ENCODE data around the gene ARGLU1. TPM values are rescaled to one million over a fixed set of nuclear protein-coding genes. Genes with fewer than 3 reads are reported as not detected.

The ARGLU1 gene
- total RNA-seq, 1 experiment from 2014 or later, result 31.8 TPM

GRCh38 chr13:106569233-106570095, 1.5 kb upstream of the ARGLU1 start:
- Histone ChIP-seq H3K27me3 (ENCODE audit: low read length) (no peaks in the 10 kb centered on the region), H3K36me3 (ENCODE audit: low read depth, low read length) (no peaks in the 10 kb centered on the region), H3K9me3 (ENCODE audit: low read length) (no peaks in the 10 kb centered on the region), H3K4me1 (ENCODE audit: insufficient read depth, low read length) (peaks cover 20% of the 10 kb centered on the region), H3K9ac (ENCODE audit: low read length) (no peak overlapping the region), H3K27ac (ENCODE audit: low read length) (no peak overlapping the region), H3K4me2 (ENCODE audit: low read length) (no peak overlapping the region), H3F3A (ENCODE audit: low read length, unreplicated experiment) (no peaks in the 10 kb centered on the region), H3K4me3 (ENCODE audit: low read length) (no peak overlapping the region), H4K20me1 (ENCODE audit: low read length) (peaks cover 26% of the 10 kb centered on the region), H2AFZ (ENCODE audit: low read length) (no peak overlapping the region), H3K79me2 (ENCODE audit: low read length) (peaks cover 35% of the 10 kb centered on the region), H3K9me2 (replicated peaks; ENCODE audit: low read length) (no peaks in the 10 kb centered on the region)
- DNase-seq, result peak; percentile 8
- intact Hi-C loops (cut with micrococcal nuclease), result no loop called here
- no peak for TF ChIP-seq EZH2phosphoT487 (IDR thresholded peaks at IDR 0.05; ENCODE audit: borderline replicate concordance, low read length)
- TF ChIP-seq EZH2 (IDR thresholded peaks at IDR 0.05; ENCODE audit: low read length, unreplicated experiment), result no peak
- TF ChIP-seq, protein P1, sequence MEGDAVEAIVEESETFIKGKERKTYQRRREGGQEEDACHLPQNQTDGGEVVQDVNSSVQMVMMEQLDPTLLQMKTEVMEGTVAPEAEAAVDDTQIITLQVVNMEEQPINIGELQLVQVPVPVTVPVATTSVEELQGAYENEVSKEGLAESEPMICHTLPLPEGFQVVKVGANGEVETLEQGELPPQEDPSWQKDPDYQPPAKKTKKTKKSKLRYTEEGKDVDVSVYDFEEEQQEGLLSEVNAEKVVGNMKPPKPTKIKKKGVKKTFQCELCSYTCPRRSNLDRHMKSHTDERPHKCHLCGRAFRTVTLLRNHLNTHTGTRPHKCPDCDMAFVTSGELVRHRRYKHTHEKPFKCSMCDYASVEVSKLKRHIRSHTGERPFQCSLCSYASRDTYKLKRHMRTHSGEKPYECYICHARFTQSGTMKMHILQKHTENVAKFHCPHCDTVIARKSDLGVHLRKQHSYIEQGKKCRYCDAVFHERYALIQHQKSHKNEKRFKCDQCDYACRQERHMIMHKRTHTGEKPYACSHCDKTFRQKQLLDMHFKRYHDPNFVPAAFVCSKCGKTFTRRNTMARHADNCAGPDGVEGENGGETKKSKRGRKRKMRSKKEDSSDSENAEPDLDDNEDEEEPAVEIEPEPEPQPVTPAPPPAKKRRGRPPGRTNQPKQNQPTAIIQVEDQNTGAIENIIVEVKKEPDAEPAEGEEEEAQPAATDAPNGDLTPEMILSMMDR (conservative IDR thresholded peaks at IDR 0.05; ENCODE audit: low read depth, low read length), result no peak
- no peak for ATAC-seq
- CTCF ChIA-PET, result no interaction called here
- POLR2A ChIA-PET (ENCODE audit: unreplicated experiment), result interaction anchor here (0.7 kb wide), 1 partner anchor 144 kb away, joined by 4 read pairs; no protein-coding TSS in a partner anchor
- no TSS peak for BruUV-seq (replicated peaks)

DNA sequence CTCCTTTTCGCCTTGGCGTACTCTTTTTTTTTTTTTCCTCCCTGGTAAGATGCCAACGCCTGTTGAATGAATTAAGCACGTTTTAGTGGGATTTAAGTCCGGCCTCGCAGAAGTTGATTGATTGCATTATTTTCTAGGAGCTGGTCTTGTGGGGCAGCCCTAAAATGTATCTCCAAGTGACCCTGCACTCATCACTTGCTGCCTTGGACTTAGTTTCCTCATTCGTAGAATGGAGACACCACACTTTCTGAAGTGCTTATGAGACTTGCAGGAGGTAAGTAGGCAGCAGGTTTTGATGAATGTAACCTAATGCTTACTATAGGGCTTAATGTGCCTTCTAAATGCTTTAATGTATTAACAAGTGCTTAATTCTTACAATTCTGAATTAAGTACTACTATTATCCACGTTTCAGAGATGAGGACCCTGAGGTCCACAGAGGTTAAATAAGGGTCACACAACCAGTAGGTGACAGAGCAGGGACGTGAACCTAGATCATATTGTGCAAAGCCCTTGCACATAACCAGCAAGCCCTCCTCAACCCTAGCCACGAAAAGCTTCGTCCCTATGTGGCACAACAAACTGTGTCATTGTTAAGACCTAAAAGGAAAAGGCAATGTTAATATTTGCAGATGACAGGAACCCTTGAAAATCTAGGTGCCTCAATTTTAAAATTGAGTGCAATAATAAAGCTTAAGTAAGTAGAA, 514 bp upstream of the ARGLU1 start:
- peaks cover 36% of the 10 kb centered on the region for H4K20me1 ChIP-seq (ENCODE audit: low read length)
- H3K79me2 ChIP-seq (ENCODE audit: low read length), result peaks cover 45% of the 10 kb centered on the region
- no peaks in the 10 kb centered on the region for H3K9me2 ChIP-seq (replicated peaks; ENCODE audit: low read length)
- peaks cover 20% of the 10 kb centered on the region for H3K4me1 ChIP-seq (ENCODE audit: insufficient read depth, low read length)
- CTCF ChIA-PET, result no interaction called here
- peak overlapping the region; percentile 96 for H2AFZ ChIP-seq (ENCODE audit: low read length)
- POLR2A ChIA-PET (ENCODE audit: unreplicated experiment), result no interaction called here
- BruUV-seq (replicated peaks), result TSS peak; percentile 35
- TF ChIP-seq EZH2 (IDR thresholded peaks at IDR 0.05; ENCODE audit: low read length, unreplicated experiment), result no peak
- TF ChIP-seq, protein P1 (conservative IDR thresholded peaks at IDR 0.05; ENCODE audit: low read depth, low read length), result no peak
- no peak for TF ChIP-seq EZH2phosphoT487 (IDR thresholded peaks at IDR 0.05; ENCODE audit: borderline replicate concordance, low read length)
- peak overlapping the region; percentile 98 for H3K9ac ChIP-seq (ENCODE audit: low read length)
- intact Hi-C loops (cut with micrococcal nuclease), result no loop called here
- DNase-seq (no peak), ATAC-seq (0 out of 2 replicates have a peak, but pooled peaks have one; percentile 2)
- no peak overlapping the region for H3K27ac ChIP-seq (ENCODE audit: low read length)
- H3K27me3 ChIP-seq (ENCODE audit: low read length), result no peaks in the 10 kb centered on the region
- no peaks in the 10 kb centered on the region for H3K9me3 ChIP-seq (ENCODE audit: low read length)
- peak overlapping the region; percentile 80 for H3K4me3 ChIP-seq (ENCODE audit: low read length)
- no peaks in the 10 kb centered on the region for H3F3A ChIP-seq (ENCODE audit: low read length, unreplicated experiment)
- peak overlapping the region; percentile 95 for H3K4me2 ChIP-seq (ENCODE audit: low read length)
- no peaks in the 10 kb centered on the region for H3K36me3 ChIP-seq (ENCODE audit: low read depth, low read length)

All from PC-3 (cell line).